DND-41 (cell line): ENCODE results near the gene SPACDR.

Experiments
- CTCF ChIP-seq: IDR thresholded peaks from 2 replicates; pipeline ENCODE4 v1.5.1; 2012; ENCODE audit warnings: borderline replicate concordance, low read length, moderate library complexity, mild to moderate bottlenecking; ENCODE audit not compliant: poor library complexity, severe bottlenecking; ENCODE audit errors: extremely low read depth
- EZH2 ChIP-seq: IDR thresholded peaks from 3 replicates; pipeline ENCODE4 v1.6.1; 2012; ENCODE audit warnings: borderline replicate concordance, low read depth, mild to moderate bottlenecking, moderate library complexity, low read length, inconsistent platforms; ENCODE audit not compliant: severe bottlenecking

DNA sequence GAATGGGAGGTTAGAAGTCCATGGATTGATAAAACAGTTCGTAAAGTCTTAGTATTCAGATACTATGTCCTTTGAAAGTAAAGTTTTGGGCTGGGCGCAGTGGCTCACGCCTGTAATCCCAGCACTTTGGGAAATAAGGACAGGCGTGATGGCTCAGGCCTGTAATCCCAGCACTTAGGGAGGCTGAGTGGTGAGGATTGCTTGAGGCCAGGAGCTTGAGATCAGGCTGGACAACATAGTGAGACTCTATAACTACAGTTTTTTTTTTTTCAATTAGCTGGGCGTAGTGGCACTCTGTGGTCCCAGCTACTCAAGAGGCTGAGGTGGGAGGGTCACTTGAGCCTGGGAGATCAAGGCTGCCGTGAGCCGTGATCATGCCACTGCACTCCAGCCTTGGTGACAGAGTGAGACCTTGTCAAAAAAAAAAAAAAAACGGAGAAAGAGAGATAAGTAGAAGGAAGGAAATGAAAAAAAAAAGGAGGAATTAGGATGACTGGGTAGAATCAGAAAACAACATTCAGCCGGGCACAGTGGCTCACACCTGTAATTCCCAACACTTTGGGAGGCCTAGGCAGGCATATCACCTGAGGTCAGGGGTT is 49.3 kb upstream of the SPACDR start:
- TF ChIP-seq CTCF = no peak
- no peak for TF ChIP-seq EZH2
